HEK293 (cell line): ENCODE data around the gene ACACB.

Experiments
- CTCF ChIA-PET: fragments of 350-600 bp; formaldehyde crosslinking; extraction: SDS; loops from one replicate; lab custom pipeline; 2021; ENCODE audit warnings: antibody characterized with exemption; lab: Yijun Ruan, JAX
- POLR2A ChIA-PET: fragments of 300-600 bp; formaldehyde crosslinking; extraction: SDS; loops from one replicate; lab custom pipeline; 2020; ENCODE audit warnings: antibody characterized with exemption, inconsistent platforms; lab: Yijun Ruan, JAX
- H3K27ac ChIP-seq: fragments of 200-500 bp; sonication (Bioruptor generic); 2 replicates; pipeline ENCODE4 v1.5.1; 2014; ENCODE audit warnings: low read depth, low read length, control low read depth, inconsistent platforms; ENCODE audit errors: extremely low read depth
- H3K36me3 ChIP-seq, 2 experiments: fragments of 200-500 bp in 1 of 2; sonication (Bioruptor generic) in 1 of 2; 1 replicate in 1 of 2; 2 replicates in 1 of 2; pipeline ENCODE4 v1.5.1; 2014 to 2017; ENCODE audit warnings: inconsistent platforms in 2 of 2, low read length in 2 of 2; ENCODE audit not compliant: control insufficient read depth in 2 of 2, insufficient read depth in 1 of 2
- H3K4me1 ChIP-seq: fragments of 200-500 bp; sonication (Bioruptor generic); 2 replicates; pipeline ENCODE4 v1.5.1; 2014; ENCODE audit warnings: mild to moderate bottlenecking, low read length, inconsistent platforms; ENCODE audit not compliant: control insufficient read depth, insufficient read depth
- H3K4me3 ChIP-seq: 2 replicates; pipeline ENCODE4 v1.5.1; 2011; ENCODE audit warnings: low read depth, mild to moderate bottlenecking, control low read depth, low read length, moderate library complexity
- H3K9me3 ChIP-seq: fragments of 200-500 bp; sonication (Bioruptor generic); 2 replicates; pipeline ENCODE4 v1.5.1; 2014; ENCODE audit warnings: low read depth, low read length, inconsistent platforms; ENCODE audit not compliant: control insufficient read depth, insufficient read depth
- BCL11A ChIP-seq: fragments of 450-650 bp; formaldehyde crosslinking; IDR thresholded peaks from 2 replicates; pipeline ENCODE4 v1.5.1; 2016; ENCODE audit warnings: low read depth, missing biosample characterization, missing genetic modification characterization
- HOXC10 ChIP-seq: sonication (generic); formaldehyde crosslinking; IDR thresholded peaks from 2 replicates; pipeline ENCODE4 v1.8.1; 2023; ENCODE audit warnings: mild to moderate bottlenecking, missing genetic modification reagents
- HOXD13 ChIP-seq: sonication (generic); formaldehyde crosslinking; IDR thresholded peaks from 2 replicates; pipeline ENCODE4 v1.8.0; 2022; ENCODE audit warnings: missing genetic modification reagents, borderline replicate concordance
- IKZF3 ChIP-seq: fragments of 450-650 bp; IDR thresholded peaks from 2 replicates; pipeline ENCODE4 v1.5.0; 2018; ENCODE audit warnings: missing biosample characterization, mild to moderate bottlenecking, missing genetic modification characterization, moderate library complexity
- KLF16 ChIP-seq: fragments of 450-650 bp; formaldehyde crosslinking; IDR thresholded peaks from 2 replicates; pipeline ENCODE4 v1.5.1; 2017; ENCODE audit warnings: missing biosample characterization, missing genetic modification characterization
- KLF8 ChIP-seq: fragments of 450-650 bp; formaldehyde crosslinking; IDR thresholded peaks from 2 replicates; pipeline ENCODE4 v1.5.1; 2016; ENCODE audit warnings: missing biosample characterization, missing genetic modification characterization
- SP3 ChIP-seq: fragments of 450-650 bp; formaldehyde crosslinking; IDR thresholded peaks from 2 replicates; pipeline ENCODE4 v1.5.1; 2016; ENCODE audit warnings: missing biosample characterization, missing genetic modification characterization
- WT1 ChIP-seq: fragments of 450-650 bp; formaldehyde crosslinking; IDR thresholded peaks from 2 replicates; pipeline ENCODE4 v1.5.1; 2016; ENCODE audit warnings: missing biosample characterization, missing genetic modification characterization
- ZBTB8A ChIP-seq: fragments of 450-650 bp; formaldehyde crosslinking; IDR thresholded peaks from 2 replicates; pipeline ENCODE4 v1.5.1; 2016; ENCODE audit warnings: missing biosample characterization, missing genetic modification characterization
- ZEB2 ChIP-seq: fragments of 450-650 bp; formaldehyde crosslinking; IDR thresholded peaks from 2 replicates; pipeline ENCODE4 v1.5.1; 2016; ENCODE audit warnings: missing biosample characterization, missing genetic modification characterization
- ZFHX2 ChIP-seq: fragments of 450-650 bp; formaldehyde crosslinking; conservative IDR thresholded peaks from 2 replicates; pipeline ENCODE4 v1.5.1; 2016; ENCODE audit warnings: missing biosample characterization, missing genetic modification characterization
- ZFP37 ChIP-seq: fragments of 450-650 bp; formaldehyde crosslinking; IDR thresholded peaks from 2 replicates; pipeline ENCODE4 v1.5.1; 2016; ENCODE audit warnings: missing biosample characterization, missing genetic modification characterization
- ZNF157 ChIP-seq: fragments of 450-650 bp; formaldehyde crosslinking; IDR thresholded peaks from 2 replicates; pipeline ENCODE4 v1.5.1; 2016; ENCODE audit warnings: missing biosample characterization, missing genetic modification characterization
- ZNF2 ChIP-seq: fragments of 450-650 bp; formaldehyde crosslinking; IDR thresholded peaks from 2 replicates; pipeline ENCODE4 v1.5.1; 2016; ENCODE audit warnings: missing biosample characterization, missing genetic modification characterization
- ZNF335 ChIP-seq: fragments of 450-650 bp; formaldehyde crosslinking; conservative IDR thresholded peaks from 2 replicates; pipeline ENCODE4 v1.5.1; 2016; ENCODE audit warnings: missing biosample characterization, missing genetic modification characterization
- ZNF37A ChIP-seq: fragments of 450-650 bp; IDR thresholded peaks from 2 replicates; pipeline ENCODE4 v1.5.1; 2018; ENCODE audit warnings: missing biosample characterization, missing genetic modification characterization
- ZNF510 ChIP-seq: fragments of 450-650 bp; formaldehyde crosslinking; IDR thresholded peaks from 2 replicates; pipeline ENCODE4 v1.5.1; 2018; ENCODE audit warnings: mild to moderate bottlenecking, missing genetic modification characterization, missing biosample characterization; ENCODE audit not compliant: insufficient replicate concordance
- ZNF580 ChIP-seq: fragments of 450-650 bp; formaldehyde crosslinking; IDR thresholded peaks from 2 replicates; pipeline ENCODE4 v1.5.1; 2016; ENCODE audit warnings: missing biosample characterization, missing genetic modification characterization
- ZNF610 ChIP-seq: fragments of 450-650 bp; formaldehyde crosslinking; IDR thresholded peaks from 2 replicates; pipeline ENCODE4 v1.5.1; 2016; ENCODE audit warnings: missing biosample characterization, missing genetic modification characterization, borderline replicate concordance
- ZNF660 ChIP-seq: fragments of 450-650 bp; IDR thresholded peaks from 2 replicates; pipeline ENCODE4 v1.5.1; 2018; ENCODE audit warnings: missing biosample characterization, mild to moderate bottlenecking, missing genetic modification characterization
- ZNF670 ChIP-seq: fragments of 450-650 bp; formaldehyde crosslinking; IDR thresholded peaks from 2 replicates; pipeline ENCODE4 v1.5.1; 2016; ENCODE audit warnings: missing biosample characterization, missing genetic modification characterization, low read depth
- ZNF791 ChIP-seq: fragments of 450-650 bp; formaldehyde crosslinking; IDR thresholded peaks from 2 replicates; pipeline ENCODE4 v1.5.1; 2016; ENCODE audit warnings: missing biosample characterization, missing genetic modification characterization
- ZXDB ChIP-seq: fragments of 450-650 bp; formaldehyde crosslinking; IDR thresholded peaks from 2 replicates; pipeline ENCODE4 v1.5.1; 2016; ENCODE audit warnings: missing biosample characterization, missing genetic modification characterization
- TF ChIP-seq, protein P1 (sequence below): fragments of 450-650 bp; formaldehyde crosslinking; IDR thresholded peaks from 2 replicates; pipeline ENCODE4 v1.5.1; 2016; ENCODE audit warnings: missing biosample characterization, missing genetic modification characterization
- TF ChIP-seq, protein P2 (sequence below): fragments of 450-650 bp; formaldehyde crosslinking; IDR thresholded peaks from 2 replicates; pipeline ENCODE4 v1.5.1; 2016; ENCODE audit warnings: missing biosample characterization, missing genetic modification characterization
- TF ChIP-seq, protein P3 (sequence below): fragments of 450-650 bp; formaldehyde crosslinking; IDR thresholded peaks from 2 replicates; pipeline ENCODE4 v1.5.1; 2017; ENCODE audit warnings: missing biosample characterization, missing genetic modification characterization
- TF ChIP-seq, protein P4 (sequence below): fragments of 450-650 bp; formaldehyde crosslinking; IDR thresholded peaks from 2 replicates; pipeline ENCODE4 v1.5.1; 2017; ENCODE audit warnings: missing biosample characterization, mild to moderate bottlenecking, missing genetic modification characterization, moderate library complexity

The ACACB gene

GRCh38 chr12:109264095-109264942, 147.9 kb downstream of the ACACB start (continued):
- TF ChIP-seq, protein P1, sequence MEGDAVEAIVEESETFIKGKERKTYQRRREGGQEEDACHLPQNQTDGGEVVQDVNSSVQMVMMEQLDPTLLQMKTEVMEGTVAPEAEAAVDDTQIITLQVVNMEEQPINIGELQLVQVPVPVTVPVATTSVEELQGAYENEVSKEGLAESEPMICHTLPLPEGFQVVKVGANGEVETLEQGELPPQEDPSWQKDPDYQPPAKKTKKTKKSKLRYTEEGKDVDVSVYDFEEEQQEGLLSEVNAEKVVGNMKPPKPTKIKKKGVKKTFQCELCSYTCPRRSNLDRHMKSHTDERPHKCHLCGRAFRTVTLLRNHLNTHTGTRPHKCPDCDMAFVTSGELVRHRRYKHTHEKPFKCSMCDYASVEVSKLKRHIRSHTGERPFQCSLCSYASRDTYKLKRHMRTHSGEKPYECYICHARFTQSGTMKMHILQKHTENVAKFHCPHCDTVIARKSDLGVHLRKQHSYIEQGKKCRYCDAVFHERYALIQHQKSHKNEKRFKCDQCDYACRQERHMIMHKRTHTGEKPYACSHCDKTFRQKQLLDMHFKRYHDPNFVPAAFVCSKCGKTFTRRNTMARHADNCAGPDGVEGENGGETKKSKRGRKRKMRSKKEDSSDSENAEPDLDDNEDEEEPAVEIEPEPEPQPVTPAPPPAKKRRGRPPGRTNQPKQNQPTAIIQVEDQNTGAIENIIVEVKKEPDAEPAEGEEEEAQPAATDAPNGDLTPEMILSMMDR, result peak; percentile 88
- TF ChIP-seq KLF8 (tag by site-specific recombination) (peak; percentile 67), HOXD13 (no peak), ZFHX2 (tag by site-specific recombination) (peak; percentile 59), HOXC10 (CRISPR knock-in tag) (no peak), ZNF157 (no peak), ZNF2 (tag by site-specific recombination) (peak; percentile 66; the same call in 1 of the 2 replicates), ZNF335 (tag by site-specific recombination) (peak; percentile 79), ZNF610 (tag by site-specific recombination) (no peak), ZBTB8A (tag by site-specific recombination) (peak; percentile 26; the same call in 1 of the 2 replicates), ZNF660 (tag by site-specific recombination) (0 out of 2 replicates have a peak, but pooled peaks have one; percentile 22), ZNF791 (tag by site-specific recombination) (no peak), WT1 (tag by site-specific recombination) (0 out of 2 replicates have a peak, but pooled peaks have one; percentile 22), IKZF3 (no peak), ZFP37 (tag by site-specific recombination) (peak; percentile 46; the same call in 1 of the 2 replicates)
- TF ChIP-seq, protein P2, sequence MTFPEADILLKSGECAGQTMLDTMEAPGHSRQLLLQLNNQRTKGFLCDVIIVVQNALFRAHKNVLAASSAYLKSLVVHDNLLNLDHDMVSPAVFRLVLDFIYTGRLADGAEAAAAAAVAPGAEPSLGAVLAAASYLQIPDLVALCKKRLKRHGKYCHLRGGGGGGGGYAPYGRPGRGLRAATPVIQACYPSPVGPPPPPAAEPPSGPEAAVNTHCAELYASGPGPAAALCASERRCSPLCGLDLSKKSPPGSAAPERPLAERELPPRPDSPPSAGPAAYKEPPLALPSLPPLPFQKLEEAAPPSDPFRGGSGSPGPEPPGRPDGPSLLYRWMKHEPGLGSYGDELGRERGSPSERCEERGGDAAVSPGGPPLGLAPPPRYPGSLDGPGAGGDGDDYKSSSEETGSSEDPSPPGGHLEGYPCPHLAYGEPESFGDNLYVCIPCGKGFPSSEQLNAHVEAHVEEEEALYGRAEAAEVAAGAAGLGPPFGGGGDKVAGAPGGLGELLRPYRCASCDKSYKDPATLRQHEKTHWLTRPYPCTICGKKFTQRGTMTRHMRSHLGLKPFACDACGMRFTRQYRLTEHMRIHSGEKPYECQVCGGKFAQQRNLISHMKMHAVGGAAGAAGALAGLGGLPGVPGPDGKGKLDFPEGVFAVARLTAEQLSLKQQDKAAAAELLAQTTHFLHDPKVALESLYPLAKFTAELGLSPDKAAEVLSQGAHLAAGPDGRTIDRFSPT (tag by site-specific recombination), result no peak

DNA sequence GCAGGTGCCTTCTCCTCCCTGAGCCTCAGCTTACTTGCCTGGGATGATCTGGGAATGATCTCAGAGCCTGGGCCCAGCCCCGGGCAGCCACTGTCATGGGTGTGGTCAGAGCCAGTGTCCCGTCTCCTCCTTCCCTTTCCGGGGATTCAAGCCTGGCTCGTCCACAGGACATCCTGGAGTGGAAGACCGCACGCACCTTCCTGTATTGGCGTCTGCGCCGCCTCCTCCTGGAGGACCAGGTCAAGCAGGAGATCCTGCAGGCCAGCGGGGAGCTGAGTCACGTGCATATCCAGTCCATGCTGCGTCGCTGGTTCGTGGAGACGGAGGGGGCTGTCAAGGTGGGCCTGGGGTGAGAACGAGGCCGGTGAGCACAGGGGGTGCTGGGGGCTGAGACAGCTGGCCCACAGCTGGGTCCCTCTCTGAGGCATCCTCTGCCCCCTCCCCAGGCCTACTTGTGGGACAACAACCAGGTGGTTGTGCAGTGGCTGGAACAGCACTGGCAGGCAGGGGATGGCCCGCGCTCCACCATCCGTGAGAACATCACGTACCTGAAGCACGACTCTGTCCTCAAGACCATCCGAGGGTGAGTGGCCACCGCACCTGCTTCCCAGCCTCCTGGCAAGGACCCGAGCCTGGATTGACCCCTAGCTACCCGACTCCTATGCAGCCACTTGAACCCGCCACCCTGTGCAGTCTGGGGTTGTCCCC, 148.7 kb downstream of the ACACB start:
- CTCF ChIA-PET, result interaction anchor here (1.8 to 6.0 kb wide), 5 partner anchors 13 to 128 kb away, joined by 6 to 93 read pairs (median 22); no protein-coding TSS in a partner anchor
- POLR2A ChIA-PET, result no interaction called here
- no peaks in the 10 kb centered on the region for H3K4me1 ChIP-seq

More for the DNA sequence above, 148.7 kb downstream of the ACACB start:
- Histone ChIP-seq H3K4me3 (no peak overlapping the region), H3K27ac (no peak overlapping the region), H3K9me3 (no peaks in the 10 kb centered on the region), H3K36me3 (peaks cover 0 to 23% of the 10 kb centered on the region in 2 experiments; a peak in 2 of 3 replicates)
- TF ChIP-seq ZXDB (tag by site-specific recombination) (no peak), SP3 (tag by site-specific recombination) (no peak), ZEB2 (tag by site-specific recombination) (no peak), ZNF37A (tag by site-specific recombination) (no peak), ZNF580 (no peak), ZNF670 (tag by site-specific recombination) (no peak), ZNF510 (tag by site-specific recombination) (no peak), BCL11A (tag by site-specific recombination) (no peak), KLF16 (no peak)
- TF ChIP-seq, protein P3, sequence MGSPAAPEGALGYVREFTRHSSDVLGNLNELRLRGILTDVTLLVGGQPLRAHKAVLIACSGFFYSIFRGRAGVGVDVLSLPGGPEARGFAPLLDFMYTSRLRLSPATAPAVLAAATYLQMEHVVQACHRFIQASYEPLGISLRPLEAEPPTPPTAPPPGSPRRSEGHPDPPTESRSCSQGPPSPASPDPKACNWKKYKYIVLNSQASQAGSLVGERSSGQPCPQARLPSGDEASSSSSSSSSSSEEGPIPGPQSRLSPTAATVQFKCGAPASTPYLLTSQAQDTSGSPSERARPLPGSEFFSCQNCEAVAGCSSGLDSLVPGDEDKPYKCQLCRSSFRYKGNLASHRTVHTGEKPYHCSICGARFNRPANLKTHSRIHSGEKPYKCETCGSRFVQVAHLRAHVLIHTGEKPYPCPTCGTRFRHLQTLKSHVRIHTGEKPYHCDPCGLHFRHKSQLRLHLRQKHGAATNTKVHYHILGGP (tag by site-specific recombination), result no peak
- TF ChIP-seq, protein P4, sequence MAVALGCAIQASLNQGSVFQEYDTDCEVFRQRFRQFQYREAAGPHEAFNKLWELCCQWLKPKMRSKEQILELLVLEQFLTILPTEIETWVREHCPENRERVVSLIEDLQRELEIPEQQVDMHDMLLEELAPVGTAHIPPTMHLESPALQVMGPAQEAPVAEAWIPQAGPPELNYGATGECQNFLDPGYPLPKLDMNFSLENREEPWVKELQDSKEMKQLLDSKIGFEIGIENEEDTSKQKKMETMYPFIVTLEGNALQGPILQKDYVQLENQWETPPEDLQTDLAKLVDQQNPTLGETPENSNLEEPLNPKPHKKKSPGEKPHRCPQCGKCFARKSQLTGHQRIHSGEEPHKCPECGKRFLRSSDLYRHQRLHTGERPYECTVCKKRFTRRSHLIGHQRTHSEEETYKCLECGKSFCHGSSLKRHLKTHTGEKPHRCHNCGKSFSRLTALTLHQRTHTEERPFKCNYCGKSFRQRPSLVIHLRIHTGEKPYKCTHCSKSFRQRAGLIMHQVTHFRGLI, result no peak
